ENCODE measurements around the gene OR2L8.

The OR2L8 gene

GRCh38 chr1:247992986-247993385, 44.3 kb downstream of the OR2L8 start:
- DNase-seq (ENCODE audit: low spot score) = no peak

- DNase-seq (ENCODE audit: low spot score) = no peak
Observed at GRCh38 chr1:247998811-247999210, 50.2 kb downstream of the OR2L8 start.
